GM19043 (cell line): Measurements from ENCODE around the gene CDKAL1.
"Not testable (repeated sequence)": the region's sequence is repeated elsewhere in the genome, so short reads cannot be mapped to it uniquely, and the experiment has no call there.

Experiments used
- ATAC-seq: cut with Tn5 transposase; IDR thresholded peaks from one replicate; pipeline ENCODE4 v1.9.1; 2021; ENCODE audit warnings: low read depth; ENCODE audit not compliant: unreplicated experiment

Gene CDKAL1

GRCh38 chr6:21185861-21186478 lies 651.7 kb downstream of the CDKAL1 start:
- no peak for ATAC-seq

GRCh38 chr6:21186479-21187055 lies 652.3 kb downstream of the CDKAL1 start:
- no peak for ATAC-seq

DNA sequence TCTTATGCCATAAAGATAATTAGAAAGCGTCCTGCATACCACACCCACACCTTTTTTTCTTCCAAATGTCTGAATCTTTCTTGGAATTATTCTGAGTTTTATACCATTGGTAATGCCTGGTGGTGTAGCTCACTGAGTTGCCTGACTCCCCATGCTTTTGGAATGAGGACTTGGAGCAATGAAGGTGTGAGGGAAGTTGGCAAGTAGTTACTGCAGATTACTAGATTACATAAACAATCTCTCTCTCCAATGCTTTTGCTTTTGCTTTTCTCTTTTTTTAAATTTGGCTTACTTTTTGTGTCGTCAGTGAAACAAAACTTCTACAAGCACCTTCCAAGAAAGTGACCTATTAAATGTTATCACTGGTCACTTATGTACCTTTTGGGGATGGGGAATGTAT lies 653.2 kb downstream of the CDKAL1 start:
- ATAC-seq: no peak

DNA sequence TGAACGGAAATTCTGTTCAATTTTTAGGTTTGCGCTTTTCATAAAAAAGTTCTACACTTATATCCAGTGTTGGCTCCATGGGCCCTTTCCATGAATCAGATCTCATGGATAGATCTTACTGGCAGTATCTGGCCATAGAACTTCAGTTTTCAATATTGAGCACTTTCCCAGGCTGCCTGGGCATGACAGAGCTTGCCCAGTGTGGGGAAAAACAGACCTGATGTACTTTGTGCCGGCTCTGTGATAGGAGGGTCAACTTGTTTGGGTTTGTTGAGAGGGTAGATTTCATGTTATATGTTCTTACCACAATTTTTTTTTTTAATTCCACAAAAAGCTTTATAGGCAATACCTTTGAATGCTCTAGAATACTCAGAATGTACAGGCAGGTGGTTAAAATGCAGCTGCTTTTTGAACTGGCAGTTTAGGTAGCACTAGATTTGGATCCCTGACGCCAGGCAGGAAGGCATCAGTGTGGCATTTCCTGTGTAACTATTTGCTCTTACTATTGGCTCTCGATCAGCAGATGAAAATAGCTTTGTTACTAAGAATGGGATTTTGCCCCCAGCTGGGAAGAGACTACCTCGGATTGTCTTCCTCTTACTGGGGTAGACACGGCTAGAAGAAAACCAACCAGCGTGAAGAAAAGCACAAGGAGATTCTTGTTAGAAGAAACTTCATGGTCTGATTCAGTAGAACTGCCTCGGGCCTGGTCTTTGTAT lies 654.4 kb downstream of the CDKAL1 start:
- ATAC-seq: peak; percentile 77

GRCh38 chr6:21189759-21190158 lies 655.5 kb downstream of the CDKAL1 start:
- ATAC-seq: no peak

GRCh38 chr6:21190701-21191100 lies 656.4 kb downstream of the CDKAL1 start:
- no peak for ATAC-seq

DNA sequence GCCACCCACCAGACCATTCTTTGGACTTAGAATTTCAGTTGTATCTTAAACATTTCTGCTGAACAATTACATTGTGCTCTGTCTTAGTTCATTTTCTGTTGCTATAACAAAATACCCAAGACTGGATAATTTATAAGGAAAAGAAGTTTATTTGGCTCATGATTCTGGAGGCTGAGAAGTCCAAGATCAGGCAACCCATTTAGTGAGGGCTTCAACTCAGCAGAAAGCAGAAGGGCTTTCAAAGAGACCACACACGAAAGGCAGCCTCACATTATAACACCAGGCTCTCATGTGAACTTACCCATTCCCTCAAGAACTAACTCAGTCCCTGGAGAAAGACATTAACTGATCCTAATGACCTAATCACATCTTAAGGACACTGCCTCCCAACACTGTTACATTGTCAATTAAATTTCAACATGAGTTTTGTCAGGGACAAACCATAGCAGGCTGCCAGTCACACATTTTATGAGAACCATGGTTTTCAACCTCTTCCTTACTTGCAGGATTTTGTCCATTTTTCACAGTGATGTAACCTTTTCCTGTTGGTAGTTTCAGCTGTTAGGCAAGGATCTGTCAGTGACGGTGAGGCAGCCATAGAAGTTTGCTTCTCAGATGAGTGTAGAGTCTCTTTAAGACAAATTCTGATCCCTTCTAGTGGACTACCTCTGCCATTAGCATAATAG lies 659.7 kb downstream of the CDKAL1 start:
- no peak for ATAC-seq

GRCh38 chr6:21195301-21195700 lies 661.0 kb downstream of the CDKAL1 start:
- ATAC-seq: not testable (repeated sequence)

- ATAC-seq: no peak
These were observed 663.9 kb downstream of the CDKAL1 start for GRCh38 chr6:21198032-21198640.

DNA sequence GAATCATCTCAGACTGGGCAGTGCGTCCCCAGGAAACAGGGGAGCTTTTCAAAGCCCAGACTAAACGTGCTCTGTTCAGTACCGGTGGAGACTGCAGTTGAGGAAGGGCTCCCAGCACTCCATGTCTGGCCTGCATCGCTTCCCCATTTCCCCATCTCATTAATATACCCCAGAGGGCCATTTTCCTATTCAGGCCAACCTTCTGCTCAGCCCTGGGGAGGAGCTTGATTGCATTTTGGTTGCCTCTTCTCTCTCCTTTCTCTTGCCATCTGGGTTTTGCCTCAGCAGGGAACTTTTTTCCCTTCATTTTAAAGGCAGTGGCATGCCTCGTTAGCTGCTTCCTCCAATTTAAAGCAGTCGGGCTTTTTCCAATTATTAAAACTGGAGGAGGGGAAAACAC lies 665.0 kb downstream of the CDKAL1 start:
- ATAC-seq: no peak

DNA sequence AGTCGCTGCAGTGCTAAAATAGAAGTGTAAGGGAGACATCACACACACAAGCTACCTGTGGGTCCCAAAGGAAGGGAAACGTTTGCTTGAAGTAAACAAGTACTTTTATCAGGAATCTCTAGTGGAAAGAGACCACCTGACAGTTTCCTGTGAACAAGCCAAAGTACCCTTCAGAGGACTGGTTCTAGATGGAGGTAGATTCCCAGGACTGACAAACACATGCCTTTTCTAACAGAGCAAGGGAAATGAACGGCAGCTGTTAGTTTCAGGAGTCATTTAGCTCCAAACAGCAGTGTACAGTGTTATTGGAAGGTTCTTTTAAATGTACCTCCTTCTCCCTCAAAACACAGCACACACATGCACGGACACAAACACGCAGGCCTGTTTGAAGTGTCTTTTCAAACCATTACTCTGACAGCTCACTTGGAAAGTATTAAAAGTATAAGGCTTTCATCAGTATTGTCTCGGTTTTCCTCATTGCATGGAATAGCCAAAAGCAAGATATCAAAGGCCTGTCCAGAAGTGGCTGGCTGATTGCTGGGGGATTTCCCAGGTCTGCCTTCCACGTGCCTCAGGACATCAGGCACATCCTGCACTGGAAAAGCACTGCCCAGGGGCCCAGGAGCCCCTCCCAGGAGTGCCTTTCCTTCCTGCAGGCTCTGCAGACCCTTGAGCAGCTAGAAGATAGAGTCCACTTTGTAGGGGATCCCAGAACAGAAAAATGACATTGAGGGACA lies 666.0 kb downstream of the CDKAL1 start:
- ATAC-seq: no peak

GRCh38 chr6:21201187-21201586 lies 666.9 kb downstream of the CDKAL1 start:
- no peak for ATAC-seq

- no peak for ATAC-seq
These were observed 667.5 kb downstream of the CDKAL1 start for GRCh38 chr6:21201637-21202350.

GRCh38 chr6:21202521-21202920 lies 668.3 kb downstream of the CDKAL1 start:
- ATAC-seq: no peak

DNA sequence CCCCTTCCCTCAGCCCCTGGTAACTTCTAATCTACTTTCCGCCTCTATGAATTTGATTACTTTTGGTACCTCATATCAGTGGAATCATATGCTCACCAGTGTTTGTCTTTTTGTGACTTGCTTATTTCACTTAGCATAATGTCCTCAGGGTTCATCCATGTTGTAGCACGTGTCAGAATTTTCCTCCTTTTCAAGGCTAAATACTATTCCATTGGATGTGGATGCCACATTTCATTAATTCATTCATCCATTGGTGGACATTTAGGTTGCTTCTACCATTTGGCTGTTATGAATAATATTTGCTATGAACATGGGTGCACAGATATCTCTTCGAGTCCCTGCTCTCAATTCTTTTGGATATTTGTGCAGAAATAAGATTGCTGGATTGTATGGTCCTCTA lies 670.7 kb downstream of the CDKAL1 start:
- no peak for ATAC-seq

DNA sequence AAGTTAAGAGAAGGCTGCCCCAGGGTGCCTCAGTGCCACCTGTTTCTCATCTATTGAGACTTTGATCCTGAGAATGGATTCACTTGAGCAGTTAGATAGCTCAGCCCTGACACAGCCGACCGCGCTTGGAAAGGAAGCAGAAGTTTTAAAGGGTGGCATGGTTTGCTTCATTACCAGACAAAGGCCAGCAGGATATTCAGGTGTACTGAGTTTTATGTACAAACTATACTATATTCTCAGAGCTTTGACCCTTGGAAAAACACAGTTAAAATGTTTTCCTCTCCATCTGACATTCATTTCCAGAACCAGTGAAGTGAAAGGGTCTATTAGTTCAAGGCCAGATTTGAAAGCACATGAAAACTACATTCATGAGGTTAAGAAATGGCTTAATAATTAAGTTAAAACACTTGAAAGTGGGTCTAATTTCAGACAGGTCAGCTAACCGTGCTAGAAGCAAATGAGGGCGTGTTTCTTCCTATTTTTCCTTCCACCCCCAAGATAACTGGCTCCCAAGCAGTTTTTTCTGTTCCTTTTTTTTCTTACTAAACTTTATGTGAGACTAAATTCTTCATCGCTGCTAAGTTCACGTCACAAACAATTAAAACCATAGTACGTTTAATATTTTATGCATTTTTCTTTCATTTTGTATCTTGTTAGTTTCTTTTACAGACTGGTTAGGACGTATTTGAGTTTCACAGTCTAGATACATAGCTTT lies 674.0 kb downstream of the CDKAL1 start:
- ATAC-seq: peak; percentile 46

- no peak for ATAC-seq
These were observed 674.5 kb downstream of the CDKAL1 start for GRCh38 chr6:21208796-21209186.

DNA sequence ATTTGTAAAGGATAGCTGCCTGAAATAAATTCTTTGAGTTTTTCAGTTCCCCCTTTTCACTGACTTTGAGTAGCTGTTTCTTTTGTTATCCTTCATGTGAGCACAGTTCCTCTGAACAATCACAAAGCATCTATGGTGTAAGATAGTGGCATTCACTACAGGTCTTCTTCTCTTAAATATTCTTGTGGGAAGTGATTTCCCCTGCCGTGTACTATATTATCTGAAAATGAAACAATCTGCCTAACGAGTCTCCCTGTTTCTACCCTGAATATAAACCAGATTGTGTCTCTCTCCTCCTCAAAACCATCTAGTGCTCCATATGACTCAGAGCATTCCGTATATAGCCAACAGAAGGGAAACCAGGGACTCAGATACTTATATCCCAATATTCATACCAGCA lies 679.2 kb downstream of the CDKAL1 start:
- peak; percentile 68 for ATAC-seq
